ENCODE results near the gene DLGAP1.

GRCh38 chr18:3524706-3525105 is 930.4 kb downstream of the DLGAP1 start:
- no peak for TF ChIP-seq BHLHE40 (IDR thresholded peaks at IDR 0.05; ENCODE audit: borderline replicate concordance)
- no peak for TF ChIP-seq SP1 (IDR thresholded peaks at IDR 0.05)
- no peak for TF ChIP-seq SUZ12 (IDR thresholded peaks at IDR 0.05)
- TF ChIP-seq ARNT (IDR thresholded peaks at IDR 0.05) = no peak
- no peak for TF ChIP-seq ZNF384 (IDR thresholded peaks at IDR 0.05)
- TF ChIP-seq FOXA1 (IDR thresholded peaks at IDR 0.05) = no peak
- no peak for TF ChIP-seq TARDBP (IDR thresholded peaks at IDR 0.05)
- no peak for TF ChIP-seq FOXM1 (IDR thresholded peaks at IDR 0.05; ENCODE audit: borderline replicate concordance)
- TF ChIP-seq ELF4 (IDR thresholded peaks at IDR 0.05) = no peak
